GM23248 (cell line): ENCODE results near the gene GPSM1.
"Not testable (repeated sequence)": the region's sequence is repeated elsewhere in the genome, so short reads cannot be mapped to it uniquely, and the experiment has no call there.

Experiments used
- EZH2 ChIP-seq: fragments of 200-600 bp; sonication (generic); IDR thresholded peaks from 2 replicates; pipeline ENCODE4 v1.6.1; 2018; ENCODE audit warnings: antibody characterized with exemption, mild to moderate bottlenecking; ENCODE audit not compliant: insufficient read depth, poor library complexity, severe bottlenecking
- EZH2phosphoT487 ChIP-seq: fragments of 200-600 bp; sonication (generic); IDR thresholded peaks from 2 replicates; pipeline ENCODE4 v1.6.1; 2018; ENCODE audit warnings: antibody characterized with exemption, moderate library complexity, mild to moderate bottlenecking, low read depth; ENCODE audit not compliant: insufficient read depth

DNA sequence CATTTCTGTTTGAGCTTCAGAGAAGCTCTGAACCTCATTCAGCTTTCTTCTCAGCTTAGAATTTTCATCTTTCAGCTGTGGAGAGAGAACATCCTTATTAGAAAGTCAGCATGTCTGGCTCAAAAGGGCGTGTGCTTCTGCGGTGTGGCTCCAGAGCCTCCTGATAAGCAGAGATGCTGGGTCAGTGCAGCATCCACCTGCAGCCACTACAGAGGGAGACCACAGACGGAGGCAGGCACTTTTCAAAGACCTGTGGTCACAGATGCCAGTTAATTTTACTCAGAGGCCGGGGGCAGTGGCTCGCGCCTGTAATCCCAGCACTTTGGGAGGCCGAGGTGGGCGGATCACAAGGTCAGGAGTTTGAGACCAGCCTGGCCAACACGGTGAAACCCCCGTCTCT lies 78.6 kb downstream of the GPSM1 start:
- not testable (repeated sequence) for TF ChIP-seq EZH2phosphoT487, EZH2
